AG09319 (cell line): ENCODE measurements around the gene SRGAP3.

ENCODE experiments used
- DNase-seq: peaks from one replicate; pipeline ENCODE4 v3.0.0-alpha.2; 2010; ENCODE audit warnings: low read depth; ENCODE audit errors: extremely low read depth
- TF ChIP-seq, protein P1 (sequence below): IDR thresholded peaks from 2 replicates; pipeline ENCODE4 v1.5.1; 2011; ENCODE audit warnings: low read depth, mild to moderate bottlenecking, inconsistent platforms, low read length, moderate library complexity

SRGAP3 gene

DNA sequence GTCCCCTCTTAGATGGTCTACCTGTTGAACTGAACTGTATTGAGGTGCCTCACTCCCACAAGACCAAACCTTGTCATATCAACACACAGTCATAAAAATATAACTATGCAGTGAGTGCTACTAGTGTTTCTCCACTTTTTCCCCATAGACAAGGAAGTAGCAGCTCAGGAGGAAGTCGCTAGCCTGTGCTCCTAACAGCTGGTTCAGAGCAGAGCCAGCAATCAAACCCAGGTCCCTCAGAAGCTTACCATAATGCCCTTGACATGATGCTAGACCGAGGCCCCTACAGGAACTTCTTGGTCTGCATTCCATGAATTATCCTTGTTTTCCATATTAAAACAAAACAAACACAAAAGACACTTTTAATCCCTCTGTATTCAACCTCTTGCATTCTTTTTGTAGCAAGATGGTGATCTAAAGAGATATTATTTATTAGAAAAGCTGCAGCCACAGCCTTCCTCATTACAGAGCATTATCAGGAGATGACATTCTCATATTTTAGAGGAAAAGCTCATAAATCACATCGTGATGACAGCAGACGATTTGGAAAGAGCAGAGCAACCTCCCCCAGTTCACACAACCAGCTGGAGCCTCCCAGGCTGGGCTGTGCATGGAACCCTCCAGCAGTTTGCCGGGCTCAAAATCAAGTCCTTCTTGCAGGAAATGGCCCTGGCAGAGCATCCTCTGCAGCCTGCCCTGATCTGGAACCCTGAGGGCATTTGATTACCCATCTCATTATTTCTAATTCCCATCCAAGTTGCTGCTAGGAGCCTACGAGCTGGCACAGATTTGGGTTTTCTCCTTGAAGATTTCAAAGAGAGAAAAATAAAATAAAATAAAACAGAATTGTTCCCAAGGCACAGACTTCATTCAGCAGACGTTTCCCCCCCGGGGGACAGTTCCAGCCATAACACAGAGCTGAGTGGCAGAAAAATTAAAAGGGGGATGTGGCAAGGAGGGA is 118.8 kb downstream of the SRGAP3 start:
- TF ChIP-seq, protein P1, sequence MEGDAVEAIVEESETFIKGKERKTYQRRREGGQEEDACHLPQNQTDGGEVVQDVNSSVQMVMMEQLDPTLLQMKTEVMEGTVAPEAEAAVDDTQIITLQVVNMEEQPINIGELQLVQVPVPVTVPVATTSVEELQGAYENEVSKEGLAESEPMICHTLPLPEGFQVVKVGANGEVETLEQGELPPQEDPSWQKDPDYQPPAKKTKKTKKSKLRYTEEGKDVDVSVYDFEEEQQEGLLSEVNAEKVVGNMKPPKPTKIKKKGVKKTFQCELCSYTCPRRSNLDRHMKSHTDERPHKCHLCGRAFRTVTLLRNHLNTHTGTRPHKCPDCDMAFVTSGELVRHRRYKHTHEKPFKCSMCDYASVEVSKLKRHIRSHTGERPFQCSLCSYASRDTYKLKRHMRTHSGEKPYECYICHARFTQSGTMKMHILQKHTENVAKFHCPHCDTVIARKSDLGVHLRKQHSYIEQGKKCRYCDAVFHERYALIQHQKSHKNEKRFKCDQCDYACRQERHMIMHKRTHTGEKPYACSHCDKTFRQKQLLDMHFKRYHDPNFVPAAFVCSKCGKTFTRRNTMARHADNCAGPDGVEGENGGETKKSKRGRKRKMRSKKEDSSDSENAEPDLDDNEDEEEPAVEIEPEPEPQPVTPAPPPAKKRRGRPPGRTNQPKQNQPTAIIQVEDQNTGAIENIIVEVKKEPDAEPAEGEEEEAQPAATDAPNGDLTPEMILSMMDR: no peak
- DNase-seq: no peak

DNA sequence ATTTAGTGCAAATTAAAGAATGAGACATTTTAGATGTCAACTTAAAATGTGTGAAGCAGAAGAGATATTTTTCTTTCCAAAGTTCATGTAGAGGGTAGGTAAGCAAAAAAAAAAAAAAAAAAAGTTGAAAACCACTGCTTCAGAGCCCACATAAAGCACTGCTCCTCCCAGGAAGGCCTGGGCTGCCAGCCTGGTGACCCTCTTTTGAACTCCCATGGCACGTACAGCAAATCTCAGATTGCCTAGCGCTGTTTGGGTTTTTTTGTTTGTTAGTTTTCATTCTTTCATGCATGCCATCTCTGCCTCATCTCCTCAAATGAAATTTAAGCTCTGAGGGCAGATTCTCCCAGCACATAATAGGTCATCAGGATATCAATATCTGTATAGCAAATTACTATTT is 120.1 kb downstream of the SRGAP3 start:
- TF ChIP-seq, protein P1: no peak

GRCh38 chr3:9125278-9125951 is 124.0 kb downstream of the SRGAP3 start:
- TF ChIP-seq, protein P1: no peak
- no peak for DNase-seq

More for the DNA sequence above, 120.1 kb downstream of the SRGAP3 start:
- DNase-seq: no peak

DNA sequence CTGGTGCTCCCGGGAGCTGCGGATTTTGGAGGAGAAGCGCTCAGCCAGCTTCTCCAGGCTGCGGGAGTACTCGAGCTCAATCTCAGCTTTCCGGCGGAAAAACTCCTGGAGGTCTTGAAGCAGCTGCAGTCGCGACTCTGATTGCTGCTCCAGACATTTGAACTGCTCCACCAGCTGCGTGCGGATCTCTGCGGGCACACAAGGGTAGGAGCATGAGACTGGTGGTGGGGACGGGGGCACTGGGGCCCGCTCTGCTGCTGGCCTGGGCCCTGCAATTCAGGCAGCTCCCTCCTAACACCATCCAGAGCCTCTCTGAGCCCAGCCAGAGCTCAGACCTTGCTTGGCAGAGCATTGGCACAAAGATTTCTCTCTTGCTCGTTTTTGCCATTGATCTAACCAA is 124.7 kb downstream of the SRGAP3 start:
- TF ChIP-seq, protein P1: no peak
- no peak for DNase-seq

DNA sequence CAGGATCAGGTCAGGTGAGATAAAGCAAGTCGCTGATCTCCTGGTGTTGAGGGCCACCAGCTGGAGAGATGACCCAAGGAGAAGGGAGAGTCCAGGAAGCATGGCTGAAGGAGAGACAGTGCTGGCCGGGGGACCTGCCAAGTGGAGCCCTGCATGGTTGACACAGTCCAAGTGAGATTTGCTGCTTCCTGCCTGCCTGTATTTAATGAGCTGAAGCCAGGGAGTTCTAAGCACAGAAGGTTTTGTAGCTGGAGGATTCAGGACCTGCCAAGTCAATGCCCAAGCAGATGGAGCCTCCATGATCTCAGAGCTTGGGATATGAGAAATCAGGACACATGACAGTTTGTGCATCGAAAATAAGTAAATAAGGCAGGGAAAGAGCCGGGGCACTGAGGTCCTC is 125.6 kb downstream of the SRGAP3 start:
- TF ChIP-seq, protein P1: no peak
- no peak for DNase-seq

GRCh38 chr3:9122732-9123364 is 126.6 kb downstream of the SRGAP3 start:
- TF ChIP-seq, protein P1: no peak
- DNase-seq: no peak
